WI38 (cell line): ENCODE data around the gene CLVS2.

Experiments
- H3K4me3 ChIP-seq: 2 replicates; pipeline ENCODE4 v1.5.1; 2011; ENCODE audit warnings: low read depth, mild to moderate bottlenecking, control low read depth, low read length
- TF ChIP-seq, protein P1 (sequence below): IDR thresholded peaks from 2 replicates; pipeline ENCODE4 v1.5.1; 2012; ENCODE audit warnings: low read depth, mild to moderate bottlenecking, control low read depth, low read length

CLVS2 gene

GRCh38 chr6:123027408-123027807, 31.4 kb downstream of the CLVS2 start:
- TF ChIP-seq, protein P1, sequence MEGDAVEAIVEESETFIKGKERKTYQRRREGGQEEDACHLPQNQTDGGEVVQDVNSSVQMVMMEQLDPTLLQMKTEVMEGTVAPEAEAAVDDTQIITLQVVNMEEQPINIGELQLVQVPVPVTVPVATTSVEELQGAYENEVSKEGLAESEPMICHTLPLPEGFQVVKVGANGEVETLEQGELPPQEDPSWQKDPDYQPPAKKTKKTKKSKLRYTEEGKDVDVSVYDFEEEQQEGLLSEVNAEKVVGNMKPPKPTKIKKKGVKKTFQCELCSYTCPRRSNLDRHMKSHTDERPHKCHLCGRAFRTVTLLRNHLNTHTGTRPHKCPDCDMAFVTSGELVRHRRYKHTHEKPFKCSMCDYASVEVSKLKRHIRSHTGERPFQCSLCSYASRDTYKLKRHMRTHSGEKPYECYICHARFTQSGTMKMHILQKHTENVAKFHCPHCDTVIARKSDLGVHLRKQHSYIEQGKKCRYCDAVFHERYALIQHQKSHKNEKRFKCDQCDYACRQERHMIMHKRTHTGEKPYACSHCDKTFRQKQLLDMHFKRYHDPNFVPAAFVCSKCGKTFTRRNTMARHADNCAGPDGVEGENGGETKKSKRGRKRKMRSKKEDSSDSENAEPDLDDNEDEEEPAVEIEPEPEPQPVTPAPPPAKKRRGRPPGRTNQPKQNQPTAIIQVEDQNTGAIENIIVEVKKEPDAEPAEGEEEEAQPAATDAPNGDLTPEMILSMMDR = no peak
- H3K4me3 ChIP-seq = no peak overlapping the region

DNA sequence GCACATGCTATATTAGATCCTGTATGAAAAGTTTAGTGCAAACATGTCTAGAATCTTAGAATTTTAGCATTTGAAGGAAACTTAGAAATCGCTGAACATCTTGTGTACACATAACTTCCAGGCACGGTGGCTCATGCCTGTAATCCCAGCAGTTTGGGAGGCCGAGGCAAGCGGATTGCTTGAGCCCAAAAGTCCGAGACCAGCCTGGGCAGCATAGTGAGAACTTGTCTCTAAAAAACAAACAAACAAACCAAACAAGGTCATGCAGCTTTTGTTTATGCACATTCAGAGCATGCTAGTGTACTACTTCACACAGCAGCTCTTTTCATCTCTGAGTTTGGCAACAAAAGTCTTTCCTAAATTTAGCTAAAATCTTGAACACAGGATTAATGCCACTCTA, 32.2 kb downstream of the CLVS2 start:
- H3K4me3 ChIP-seq = no peak overlapping the region
- TF ChIP-seq, protein P1 = no peak

DNA sequence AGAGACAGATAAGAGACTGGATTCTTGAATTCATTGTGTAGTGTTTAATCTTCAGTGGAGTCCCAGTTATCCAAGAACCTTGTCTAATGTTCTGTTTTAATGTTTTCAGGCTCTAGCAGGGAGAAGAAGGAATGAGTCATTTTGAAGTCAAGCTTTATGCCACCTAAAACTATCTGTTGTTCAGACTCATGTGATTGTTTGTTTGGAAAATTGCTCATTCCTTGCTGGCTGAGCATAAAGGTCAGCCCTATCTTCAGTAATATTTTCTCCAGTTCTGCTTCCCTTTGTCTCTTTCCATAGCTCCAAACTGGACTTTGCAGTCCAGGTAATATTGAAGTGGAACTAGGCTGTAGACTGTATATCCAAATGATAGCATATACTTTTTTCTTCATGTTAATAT, 34.2 kb downstream of the CLVS2 start:
- TF ChIP-seq, protein P1 = no peak

GRCh38 chr6:123036648-123037047, 40.6 kb downstream of the CLVS2 start:
- TF ChIP-seq, protein P1 = no peak
- no peak overlapping the region for H3K4me3 ChIP-seq

More for the DNA sequence above, 34.2 kb downstream of the CLVS2 start:
- no peak overlapping the region for H3K4me3 ChIP-seq

- H3K4me3 ChIP-seq = no peak overlapping the region
- TF ChIP-seq, protein P1 = no peak
These were observed 43.4 kb downstream of the CLVS2 start for GRCh38 chr6:123039431-123039830.

GRCh38 chr6:123042401-123042800, 46.4 kb downstream of the CLVS2 start:
- TF ChIP-seq, protein P1 = no peak
- H3K4me3 ChIP-seq = no peak overlapping the region

DNA sequence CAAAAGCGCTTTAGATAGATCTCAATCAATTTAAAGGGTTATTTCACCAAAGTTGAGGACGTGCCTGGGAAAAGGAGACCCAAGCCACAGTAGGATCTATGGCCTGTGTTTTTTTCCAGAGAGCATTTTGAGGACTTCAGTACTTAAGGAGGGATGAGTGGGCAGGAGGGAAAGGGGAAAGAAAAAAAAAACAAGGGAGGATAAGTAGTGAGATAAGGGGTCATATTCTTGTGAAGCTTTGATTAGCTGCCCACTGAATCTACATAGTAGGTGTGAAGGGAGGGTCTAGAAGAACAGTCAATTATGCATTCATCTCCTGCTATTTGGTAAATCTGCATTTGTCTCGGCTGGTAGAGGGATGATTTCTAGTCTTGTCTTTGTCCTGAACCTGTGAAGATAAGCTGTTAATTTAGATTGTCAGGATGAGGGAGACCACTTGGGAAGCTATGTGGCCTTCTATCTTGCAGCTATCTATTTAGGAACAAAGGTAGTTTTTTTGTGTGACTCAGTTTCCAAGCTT, 48.4 kb downstream of the CLVS2 start:
- H3K4me3 ChIP-seq = no peak overlapping the region
- TF ChIP-seq, protein P1 = no peak
